Smooth muscle cell (in vitro differentiated cells): Measurements from ENCODE around the gene NPR3. TPM values are rescaled to one million over a fixed set of nuclear protein-coding genes. Genes with fewer than 3 reads are reported as not detected.

Source experiments
- DNase-seq: peaks from one replicate; lab custom pipeline; 2025; ENCODE audit not compliant: unreplicated experiment; lab: John Stamatoyannopoulos, UW
- H2AFZ ChIP-seq: fragments of 200-600 bp; sonication (generic); 2 replicates; pipeline ENCODE4 v1.6.0; 2016; ENCODE audit warnings: antibody characterized with exemption, low read depth, mild to moderate bottlenecking
- H3F3A ChIP-seq: fragments of 200-600 bp; sonication (generic); 2 replicates; pipeline ENCODE4 v1.6.0; 2017; ENCODE audit warnings: antibody characterized with exemption, low read depth
- H3K27ac ChIP-seq: fragments of 200-600 bp; sonication (generic); 2 replicates; pipeline ENCODE4 v1.5.1; 2016; ENCODE audit warnings: low read depth, mild to moderate bottlenecking
- H3K27me3 ChIP-seq: fragments of 200-600 bp; sonication (generic); 2 replicates; pipeline ENCODE4 v1.6.1; 2016; ENCODE audit warnings: low read depth, mild to moderate bottlenecking
- H3K36me3 ChIP-seq: fragments of 200-600 bp; sonication (generic); 2 replicates; pipeline ENCODE4 v1.5.1; 2016; ENCODE audit warnings: low read depth
- H3K4me1 ChIP-seq: fragments of 200-600 bp; sonication (generic); 2 replicates; pipeline ENCODE4 v1.5.1; 2016; ENCODE audit warnings: low read depth
- H3K4me2 ChIP-seq: fragments of 200-600 bp; sonication (generic); 2 replicates; pipeline ENCODE4 v1.6.0; 2016; ENCODE audit warnings: mild to moderate bottlenecking
- H3K4me3 ChIP-seq: fragments of 200-600 bp; sonication (generic); 2 replicates; pipeline ENCODE4 v1.5.1; 2016; ENCODE audit warnings: mild to moderate bottlenecking
- H3K79me2 ChIP-seq: fragments of 200-600 bp; sonication (generic); 2 replicates; pipeline ENCODE4 v1.6.0; 2016; ENCODE audit warnings: low read depth, mild to moderate bottlenecking
- H3K9ac ChIP-seq: fragments of 200-600 bp; sonication (generic); 2 replicates; pipeline ENCODE4 v1.6.0; 2016; ENCODE audit warnings: low read depth
- H3K9me3 ChIP-seq: fragments of 200-600 bp; sonication (generic); replicated peaks from 2 replicates; pipeline ENCODE4 v1.5.1; 2016; ENCODE audit warnings: low read depth
- H4K20me1 ChIP-seq: fragments of 200-600 bp; sonication (generic); 2 replicates; pipeline ENCODE4 v1.6.0; 2016; ENCODE audit warnings: low read depth
- CTCF ChIP-seq: fragments of 200-600 bp; sonication (generic); IDR thresholded peaks from 2 replicates; pipeline ENCODE4 v1.5.1; 2017; ENCODE audit warnings: borderline replicate concordance, mild to moderate bottlenecking, antibody characterized with exemption; ENCODE audit not compliant: insufficient read depth, poor library complexity, severe bottlenecking
- WGBS: methylation state at CpG from one replicate; pipeline ENCODE4 v1.1.7; 2016; ENCODE audit warnings: low lambda C conversion rate; 5-methylcytosine and 5-hydroxymethylcytosine counted together
- polyA plus RNA-seq: library from polyadenylated mRNA; unstranded; fragments of >200 nt; fragmentation: Nextera tagmentation; extraction: Ambion mirVana; gene quantifications from 2 replicates; pipeline ENCODE4 v1.2.1, GENCODE V29; 2016
- total RNA-seq: library from RNA; depleted of rRNA; stranded (reverse); fragments of >200 nt; gene quantifications from 2 replicates; pipeline ENCODE4 v1.2.3, GENCODE V29; 2014

Gene NPR3
- total and polyA plus RNA-seq, 2 experiments from 2014 or later, result 2.5 to 5.4 TPM

- 19% methylated on average over 6 of the region's 6 CpGs for WGBS
- H3K4me3 ChIP-seq, result no peak overlapping the region
- H3K9me3 ChIP-seq, result no peaks in the 10 kb centered on the region
- no peaks in the 10 kb centered on the region for H3K27me3 ChIP-seq
- H3K36me3 ChIP-seq, result no peaks in the 10 kb centered on the region
- H2AFZ ChIP-seq, result peak overlapping the region; percentile 28
- peaks cover 12% of the 10 kb centered on the region for H3F3A ChIP-seq
- peak overlapping the region; percentile 66 for H3K4me2 ChIP-seq
- no peaks in the 10 kb centered on the region for H4K20me1 ChIP-seq
- DNase-seq, result no peak
- no peaks in the 10 kb centered on the region for H3K79me2 ChIP-seq
- no peak for TF ChIP-seq CTCF
- H3K9ac ChIP-seq, result peak overlapping the region; percentile 56
- H3K4me1 ChIP-seq, result no peaks in the 10 kb centered on the region
- H3K27ac ChIP-seq, result peak overlapping the region; percentile 88
Observed at GRCh38 chr5:32805971-32806638, 95.0 kb downstream of the NPR3 start.

GRCh38 chr5:32808783-32809182 is 97.7 kb downstream of the NPR3 start:
- Histone ChIP-seq H3F3A (peaks cover 12% of the 10 kb centered on the region), H2AFZ (no peak overlapping the region), H3K4me3 (no peak overlapping the region), H3K27me3 (no peaks in the 10 kb centered on the region), H3K9me3 (no peaks in the 10 kb centered on the region), H4K20me1 (no peaks in the 10 kb centered on the region), H3K27ac (no peak overlapping the region), H3K4me1 (no peaks in the 10 kb centered on the region), H3K79me2 (no peaks in the 10 kb centered on the region), H3K36me3 (no peaks in the 10 kb centered on the region), H3K9ac (no peak overlapping the region), H3K4me2 (no peak overlapping the region)
- TF ChIP-seq CTCF, result no peak
- WGBS, result 62% methylated on average over 1 of the region's 1 CpG
- DNase-seq, result no peak

- Histone ChIP-seq H3K9me3 (no peaks in the 10 kb centered on the region), H3K9ac (no peak overlapping the region), H4K20me1 (no peaks in the 10 kb centered on the region), H3K79me2 (no peaks in the 10 kb centered on the region), H3K4me3 (no peak overlapping the region), H3K4me1 (no peaks in the 10 kb centered on the region), H2AFZ (no peak overlapping the region), H3K27me3 (no peaks in the 10 kb centered on the region), H3K36me3 (no peaks in the 10 kb centered on the region), H3K27ac (no peak overlapping the region), H3K4me2 (no peak overlapping the region), H3F3A (peaks cover 12% of the 10 kb centered on the region)
- DNase-seq, result no peak
- WGBS, result 82% methylated on average over 2 of the region's 2 CpGs
- TF ChIP-seq CTCF, result no peak
Observed at GRCh38 chr5:32810804-32811203, 99.7 kb downstream of the NPR3 start.

- no peaks in the 10 kb centered on the region for H4K20me1 ChIP-seq
- H3K4me1 ChIP-seq, result no peaks in the 10 kb centered on the region
- DNase-seq, result no peak
- H3F3A ChIP-seq, result no peaks in the 10 kb centered on the region
- H3K9me3 ChIP-seq, result no peaks in the 10 kb centered on the region
- no peaks in the 10 kb centered on the region for H3K36me3 ChIP-seq
- TF ChIP-seq CTCF, result no peak
- no peak overlapping the region for H2AFZ ChIP-seq
- no peak overlapping the region for H3K4me3 ChIP-seq
- H3K4me2 ChIP-seq, result no peak overlapping the region
- H3K27ac ChIP-seq, result no peak overlapping the region
- H3K27me3 ChIP-seq, result no peaks in the 10 kb centered on the region
- no peak overlapping the region for H3K9ac ChIP-seq
- WGBS, result 89% methylated on average over 5 of the region's 5 CpGs
- no peaks in the 10 kb centered on the region for H3K79me2 ChIP-seq
Observed at GRCh38 chr5:32812399-32812798, 101.3 kb downstream of the NPR3 start.
